Activated CD4-positive, alpha-beta memory T cell treated with anti-CD3 and anti-CD28 coated beads for 36 hours (primary cell): Measurements from ENCODE around the gene SDHAF3. TPM values are rescaled to one million over a fixed set of nuclear protein-coding genes. Genes with fewer than 3 reads are reported as not detected.
"Not testable (repeated sequence)": the region's sequence is repeated elsewhere in the genome, so short reads cannot be mapped to it uniquely, and the experiment has no call there.

ENCODE experiments used
- CTCF ChIA-PET: fragments of 350-600 bp; sonication (Branson Sonifier 250); formaldehyde crosslinking; loops from one replicate; lab custom pipeline; 2021; ENCODE audit warnings: antibody characterized with exemption, inconsistent platforms; lab: Charles Lee
- POLR2A ChIA-PET: fragments of 350-600 bp; sonication (Branson Sonifier 250); formaldehyde crosslinking; loops from one replicate; lab custom pipeline; 2021; ENCODE audit warnings: antibody characterized with exemption; lab: Charles Lee
- DNase-seq: peaks from one replicate; pipeline ENCODE4 v3.0.0-alpha.2; 2020
- H3K27ac Mint-ChIP-seq: one replicate; pipeline ENCODE4 v1.8.0; 2021; ENCODE audit warnings: mixed read lengths
- H3K27me3 Mint-ChIP-seq: one replicate; pipeline ENCODE4 v1.8.0; 2021; ENCODE audit warnings: mixed read lengths
- H3K36me3 Mint-ChIP-seq: one replicate; pipeline ENCODE4 v1.8.0; 2021; ENCODE audit warnings: mixed read lengths
- H3K4me1 Mint-ChIP-seq: one replicate; pipeline ENCODE4 v1.8.0; 2021; ENCODE audit warnings: low read depth, mixed read lengths
- H3K4me3 Mint-ChIP-seq: one replicate; pipeline ENCODE4 v1.8.0; 2021; ENCODE audit warnings: mild to moderate bottlenecking, mixed read lengths
- H3K9me3 Mint-ChIP-seq: one replicate; pipeline ENCODE4 v1.8.0; 2021; ENCODE audit warnings: mixed read lengths
- intact Hi-C: fragments of 100-400 bp; cut with micrococcal nuclease; formaldehyde crosslinking; loops from one replicate; pipeline ENCODE4 v1.15.1; 2023
- total RNA-seq, 2 experiments: library from RNA; stranded (reverse); gene quantifications; one replicate each; pipeline ENCODE4 v1.2.3, GENCODE V29; 2021

SDHAF3 gene
- total RNA-seq, 2 experiments from 2014 or later = 21.8 to 24.5 TPM

DNA sequence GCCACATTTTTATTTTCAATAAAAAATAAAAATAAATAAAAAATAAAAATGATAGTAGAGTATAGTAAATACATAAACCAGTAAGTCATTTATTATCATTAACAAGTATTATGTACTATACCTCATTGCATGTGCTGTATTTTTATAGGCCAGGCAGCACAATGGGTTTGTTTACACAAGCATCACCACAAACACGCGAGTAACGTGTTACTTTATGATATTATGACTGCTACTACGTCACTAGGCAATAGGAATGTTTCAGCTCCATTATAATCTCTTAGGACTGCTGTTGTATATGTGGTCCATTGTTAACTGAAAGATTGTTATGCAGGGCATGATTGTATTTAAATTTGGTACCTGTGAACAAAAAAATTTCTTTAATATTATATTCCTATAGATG, 20.8 kb upstream of the SDHAF3 start:
- ChIA-PET CTCF (interaction anchor here (1.3 kb wide), 1 partner anchor 8 kb away, joined by 6 read pairs; no protein-coding TSS in a partner anchor), POLR2A (no interaction called here)
- no peak overlapping the region for H3K4me3 Mint-ChIP-seq

DNA sequence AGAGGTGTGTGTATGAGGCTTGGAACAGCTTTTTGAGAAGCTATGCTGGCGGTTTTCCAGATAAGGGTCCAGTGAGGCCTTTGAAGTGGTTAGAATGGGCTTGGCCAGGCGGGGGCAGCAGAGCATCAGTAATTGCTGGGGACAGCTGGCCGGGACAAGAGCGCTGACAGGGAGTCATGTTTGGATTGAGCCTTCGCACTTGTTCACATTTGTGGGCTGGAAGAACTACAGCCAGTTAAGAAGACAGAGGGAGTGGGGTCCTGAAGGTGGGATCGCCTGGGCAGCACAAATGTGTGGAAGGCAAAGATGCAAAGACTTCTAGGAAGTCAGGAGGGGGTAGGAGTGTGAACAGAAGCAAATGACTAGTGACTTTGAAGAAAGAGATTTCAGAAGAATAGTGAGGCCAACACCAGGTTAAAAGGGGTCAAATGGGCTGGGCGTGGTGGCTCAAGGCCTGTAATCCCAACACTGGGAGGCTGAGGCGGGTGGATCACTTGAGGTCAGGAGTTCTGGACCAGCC, 12.7 kb upstream of the SDHAF3 start:
- Mint-ChIP-seq H3K27ac (no peak overlapping the region), H3K27me3 (peaks cover 12% of the 10 kb centered on the region), H3K36me3 (no peaks in the 10 kb centered on the region), H3K9me3 (peaks cover 6% of the 10 kb centered on the region), H3K4me3 (no peak overlapping the region), H3K4me1 (no peaks in the 10 kb centered on the region)
- peak; percentile 80 for DNase-seq
- ChIA-PET POLR2A (interaction anchor here (1.1 kb wide), 1 partner anchor 48 kb away, joined by 3 read pairs; no protein-coding TSS in a partner anchor), CTCF (interaction anchor here (0.6 to 3.3 kb wide), 15 partner anchors 9 to 740 kb away, joined by 3 to 22 read pairs (median 4); partner anchors contain the start of gene SDHAF3)
- intact Hi-C loops = loop anchor here (1.0 to 2.0 kb wide), 3 partner anchors 75 to 740 kb away; no protein-coding TSS in a partner anchor

More for the DNA sequence above, 20.8 kb upstream of the SDHAF3 start:
- Mint-ChIP-seq H3K36me3 (no peaks in the 10 kb centered on the region), H3K27me3 (peaks cover 17% of the 10 kb centered on the region), H3K4me1 (no peaks in the 10 kb centered on the region), H3K27ac (no peak overlapping the region), H3K9me3 (no peaks in the 10 kb centered on the region)
- no peak for DNase-seq
- intact Hi-C loops = no loop called here

- CTCF ChIA-PET = interaction anchor here (1.3 kb wide), 1 partner anchor 10 kb away, joined by 4 read pairs; the partner anchor contains the start of gene SDHAF3
- H3K36me3 Mint-ChIP-seq = peaks cover 2% of the 10 kb centered on the region
- intact Hi-C loops = no loop called here
Measured at GRCh38 chr7:97107192-97107800, 10.2 kb upstream of the SDHAF3 start.

DNA sequence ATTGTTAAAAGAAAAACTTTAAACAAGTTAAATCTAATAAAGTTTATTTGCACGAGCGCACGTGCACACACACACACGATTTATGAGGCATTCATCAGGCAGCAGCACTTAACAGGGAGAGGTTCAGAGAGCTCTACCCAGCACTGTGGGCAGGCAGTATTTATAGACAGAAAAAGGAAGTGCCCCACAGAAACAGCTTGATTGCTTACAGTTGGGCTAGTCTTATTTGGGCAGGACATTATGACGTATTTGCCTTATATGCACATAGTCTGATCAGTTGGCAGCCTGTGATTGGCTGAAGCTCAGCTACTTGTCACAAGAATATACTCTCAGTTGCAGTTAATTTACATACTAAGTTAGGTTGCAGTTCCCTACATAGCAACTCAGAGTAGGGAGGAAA, 1.2 kb upstream of the SDHAF3 start:
- ChIA-PET POLR2A (interaction anchor here (2.6 kb wide), 1 partner anchor 756 kb away, joined by 16 read pairs; the partner anchor contains the start of gene ASNS), CTCF (interaction anchor here (1.2 to 1.7 kb wide), 3 partner anchors 9 to 63 kb away, joined by 4 to 5 read pairs (median 5); no protein-coding TSS in a partner anchor)
- Mint-ChIP-seq H3K27ac (no peak overlapping the region), H3K9me3 (no peaks in the 10 kb centered on the region), H3K36me3 (peaks cover 6% of the 10 kb centered on the region), H3K27me3 (no peaks in the 10 kb centered on the region), H3K4me3 (no peak overlapping the region), H3K4me1 (peaks cover 25% of the 10 kb centered on the region)
- DNase-seq = no peak
- intact Hi-C loops = loop anchor here (2.0 kb wide), 2 partner anchors 408 to 854 kb away; partner anchors contain the start of gene SEM1

More at GRCh38 chr7:97107192-97107800, 10.2 kb upstream of the SDHAF3 start:
- no peak overlapping the region for H3K27ac Mint-ChIP-seq
- DNase-seq = no peak
- H3K4me3 Mint-ChIP-seq = no peak overlapping the region
- peaks cover 10% of the 10 kb centered on the region for H3K27me3 Mint-ChIP-seq
- H3K9me3 Mint-ChIP-seq = peaks cover 9% of the 10 kb centered on the region
- no peaks in the 10 kb centered on the region for H3K4me1 Mint-ChIP-seq
- POLR2A ChIA-PET = no interaction called here

DNA sequence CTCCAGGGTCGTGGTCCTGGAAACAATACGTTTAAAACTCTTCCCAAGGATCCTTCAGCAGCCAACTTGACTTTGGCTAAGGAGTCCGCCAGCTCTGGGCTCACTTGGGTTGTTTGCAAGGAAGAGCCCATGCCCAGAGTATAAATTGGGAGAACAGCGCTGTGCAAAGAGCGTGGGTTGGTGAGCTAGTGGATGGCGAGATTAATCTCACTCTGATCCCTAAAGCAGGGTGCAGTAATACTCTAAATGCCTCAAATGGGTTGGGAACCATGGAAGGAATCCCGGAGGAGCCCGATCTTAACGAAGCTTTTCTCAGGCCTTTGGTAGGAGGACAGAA, 495 bp upstream of the SDHAF3 start:
- POLR2A ChIA-PET = interaction anchor here (0.9 to 2.6 kb wide), 2 partner anchors 753 to 755 kb away, joined by 3 to 16 read pairs; partner anchors contain the start of gene ASNS
- no peaks in the 10 kb centered on the region for H3K9me3 Mint-ChIP-seq
- H3K36me3 Mint-ChIP-seq = peaks cover 8% of the 10 kb centered on the region

GRCh38 chr7:97118306-97118917, 914 bp downstream of the SDHAF3 start:
- ChIA-PET POLR2A (interaction anchor here (0.7 to 2.6 kb wide), 2 partner anchors 615 to 754 kb away, joined by 3 to 16 read pairs; partner anchors contain the start of gene ASNS), CTCF (interaction anchor here (0.6 to 1.5 kb wide), 4 partner anchors 10 to 1607 kb away, joined by 3 to 5 read pairs (median 4); no protein-coding TSS in a partner anchor)
- Mint-ChIP-seq H3K27ac (peak overlapping the region; percentile 49), H3K9me3 (no peaks in the 10 kb centered on the region), H3K4me3 (peak overlapping the region; percentile 89), H3K27me3 (no peaks in the 10 kb centered on the region), H3K36me3 (peaks cover 13% of the 10 kb centered on the region), H3K4me1 (peaks cover 28% of the 10 kb centered on the region)
- DNase-seq = no peak
- intact Hi-C loops = no loop called here

More for the DNA sequence above, 495 bp upstream of the SDHAF3 start:
- H3K27ac Mint-ChIP-seq = peak overlapping the region; percentile 87
- intact Hi-C loops = loop anchor here (1.0 to 2.0 kb wide), 6 partner anchors 50 to 989 kb away; partner anchors contain the start of genes ASNS, LMTK2 and SEM1
- H3K27me3 Mint-ChIP-seq = no peaks in the 10 kb centered on the region
- DNase-seq = no peak
- peak overlapping the region; percentile 89 for H3K4me3 Mint-ChIP-seq
- CTCF ChIA-PET = interaction anchor here (0.6 to 1.7 kb wide), 6 partner anchors 8 to 988 kb away, joined by 3 to 5 read pairs (median 4); no protein-coding TSS in a partner anchor
- H3K4me1 Mint-ChIP-seq = peaks cover 25% of the 10 kb centered on the region

- Mint-ChIP-seq H3K27ac (no peak overlapping the region), H3K36me3 (peaks cover 17% of the 10 kb centered on the region), H3K27me3 (no peaks in the 10 kb centered on the region), H3K4me3 (no peak overlapping the region), H3K9me3 (peaks cover 4% of the 10 kb centered on the region), H3K4me1 (peaks cover 28% of the 10 kb centered on the region)
- DNase-seq = no peak
- ChIA-PET CTCF (interaction anchor here (1.5 kb wide), 1 partner anchor 62 kb away, joined by 4 read pairs; no protein-coding TSS in a partner anchor), POLR2A (no interaction called here)
- intact Hi-C loops = no loop called here
Measured at GRCh38 chr7:97119747-97120146, 2.2 kb downstream of the SDHAF3 start.

- Mint-ChIP-seq H3K27ac (no peak overlapping the region), H3K36me3 (peaks cover 25% of the 10 kb centered on the region), H3K9me3 (peaks cover 13% of the 10 kb centered on the region), H3K4me3 (no peak overlapping the region), H3K4me1 (peaks cover 28% of the 10 kb centered on the region), H3K27me3 (no peaks in the 10 kb centered on the region)
- no peak for DNase-seq
- intact Hi-C loops = no loop called here
- ChIA-PET CTCF (no interaction called here), POLR2A (no interaction called here)
Measured at GRCh38 chr7:97120713-97121457, 3.4 kb downstream of the SDHAF3 start.

- peaks cover 23% of the 10 kb centered on the region for H3K4me1 Mint-ChIP-seq
- H3K27ac Mint-ChIP-seq, H3K27me3 Mint-ChIP-seq, intact Hi-C loops, DNase-seq, POLR2A ChIA-PET, H3K4me3 Mint-ChIP-seq, CTCF ChIA-PET: not testable (repeated sequence)
- H3K36me3 Mint-ChIP-seq = peaks cover 22% of the 10 kb centered on the region
- peaks cover 13% of the 10 kb centered on the region for H3K9me3 Mint-ChIP-seq
Measured at GRCh38 chr7:97123115-97123514, 5.6 kb downstream of the SDHAF3 start.

- peaks cover 20% of the 10 kb centered on the region for H3K36me3 Mint-ChIP-seq
- DNase-seq = no peak
- no peaks in the 10 kb centered on the region for H3K27me3 Mint-ChIP-seq
- intact Hi-C loops = no loop called here
- peaks cover 13% of the 10 kb centered on the region for H3K9me3 Mint-ChIP-seq
- no peak overlapping the region for H3K27ac Mint-ChIP-seq
- ChIA-PET POLR2A (no interaction called here), CTCF (interaction anchor here (0.9 kb wide), 1 partner anchor 99 kb away, joined by 3 read pairs; no protein-coding TSS in a partner anchor)
- no peak overlapping the region for H3K4me3 Mint-ChIP-seq
- peaks cover 9% of the 10 kb centered on the region for H3K4me1 Mint-ChIP-seq
Measured at GRCh38 chr7:97126483-97127171, 9.1 kb downstream of the SDHAF3 start.

DNA sequence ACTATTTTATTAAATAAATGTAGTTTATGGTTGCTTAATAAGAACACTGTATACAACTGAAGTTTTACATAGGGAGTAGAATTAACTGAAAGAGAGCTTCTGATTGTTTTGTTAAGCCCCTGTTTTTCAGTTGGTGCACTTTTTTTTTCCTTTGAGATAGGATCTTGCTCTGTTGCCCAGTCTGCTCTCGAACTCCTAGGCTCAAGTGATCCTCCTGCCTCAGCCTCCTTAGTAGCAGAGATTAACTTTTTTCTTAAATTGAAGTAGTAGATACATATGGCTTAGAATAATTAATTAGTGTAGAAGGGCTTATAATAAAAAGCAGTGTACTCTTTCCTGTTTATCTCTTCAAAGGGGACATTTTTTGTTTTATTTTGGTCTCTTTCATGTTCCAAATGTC, 11.2 kb downstream of the SDHAF3 start:
- Mint-ChIP-seq H3K27me3 (no peaks in the 10 kb centered on the region), H3K4me1 (peaks cover 6% of the 10 kb centered on the region), H3K9me3 (peaks cover 13% of the 10 kb centered on the region), H3K36me3 (peaks cover 15% of the 10 kb centered on the region), H3K27ac (no peak overlapping the region), H3K4me3 (no peak overlapping the region)
- ChIA-PET POLR2A (no interaction called here), CTCF (no interaction called here)
- intact Hi-C loops = no loop called here
- DNase-seq = no peak
